ENCODE measurements around the gene MYO18B. TPM values are rescaled to one million over a fixed set of nuclear protein-coding genes. Genes with fewer than 3 reads are reported as not detected.
A peak's percentile ranks its signal among the peaks of the same experiment; 100 is the strongest.

Gene MYO18B
- polyA plus RNA-seq, 1 donor (not counting 4 experiments of a cell fraction or from before 2014, with no cell fraction given) = not detected

GRCh38 chr22:25853501-25854284 is 111.7 kb downstream of the MYO18B start:
- H3K9ac ChIP-seq (ENCODE audit: control insufficient read depth, extremely low read depth, insufficient read depth, low read length) = no peak overlapping the region
- dilution Hi-C loops (cut with MboI; ENCODE audit: extremely low pct_ligation_motif_present, low sequenced_read_pairs) = no loop called here
- no peak for FAIRE-seq

GRCh38 chr22:25869771-25870170 is 127.8 kb downstream of the MYO18B start:
- TF ChIP-seq CTCF (optimal IDR thresholded peaks at IDR 0.05 in 1 of 3, IDR thresholded peaks at IDR 0.05 in 1 of 3, conservative IDR thresholded peaks at IDR 0.05 in 1 of 3; ENCODE audit: extremely low read depth in 1 of 3, insufficient read depth in 2 of 3, low read length in 3 of 3) (no peak), EZH2 (IDR thresholded peaks at IDR 0.05; ENCODE audit: low read length) (no peak)
- dilution Hi-C loops (cut with MboI; ENCODE audit: extremely low pct_ligation_motif_present, low sequenced_read_pairs) = loop anchor here (5.0 kb wide), 1 partner anchor 42 kb away; no protein-coding TSS in a partner anchor
- no peaks in the 10 kb centered on the region for H3K36me3 ChIP-seq (ENCODE audit: control insufficient read depth in 2 of 2, extremely low read depth in 1 of 2, insufficient read depth in 2 of 2, low read length in 2 of 2)
- H2AFZ ChIP-seq (ENCODE audit: control insufficient read depth, low read length) = no peak overlapping the region
- H3K79me2 ChIP-seq (ENCODE audit: control insufficient read depth, insufficient read depth, low read length) = no peaks in the 10 kb centered on the region
- H3K4me3 ChIP-seq (ENCODE audit: control insufficient read depth in 2 of 3, extremely low read depth in 1 of 3, insufficient read depth in 2 of 3, low read depth in 1 of 3, low read length in 3 of 3) = no peak overlapping the region
- no peaks in the 10 kb centered on the region for H3K9me3 ChIP-seq (ENCODE audit: control insufficient read depth, low read depth, low read length)
- no peaks in the 10 kb centered on the region for H3K9me1 ChIP-seq (ENCODE audit: control insufficient read depth, extremely low read depth, insufficient read depth, low read length)
- no peaks in the 10 kb centered on the region for H3K27me3 ChIP-seq (ENCODE audit: control insufficient read depth, extremely low read depth, insufficient read depth, low read length)
- no peak overlapping the region for H3K9ac ChIP-seq (ENCODE audit: control insufficient read depth, extremely low read depth, insufficient read depth, low read length)
- no peak for FAIRE-seq
- H3K4me1 ChIP-seq (ENCODE audit: control insufficient read depth, extremely low read depth, insufficient read depth, low read length) = no peaks in the 10 kb centered on the region
- no peak overlapping the region for H3K27ac ChIP-seq (ENCODE audit: control insufficient read depth, insufficient read depth, low read length)
- DNase-seq (ENCODE audit: low read depth, low spot score) = no peak
- H4K20me1 ChIP-seq (ENCODE audit: control insufficient read depth, extremely low read depth, insufficient read depth, low read length) = no peaks in the 10 kb centered on the region
- no peak overlapping the region for H3K4me2 ChIP-seq (ENCODE audit: control insufficient read depth, extremely low read depth, insufficient read depth, low read depth, low read length)

More at GRCh38 chr22:25853501-25854284, 111.7 kb downstream of the MYO18B start:
- Histone ChIP-seq H3K79me2 (ENCODE audit: control insufficient read depth, insufficient read depth, low read length) (no peaks in the 10 kb centered on the region), H3K4me1 (ENCODE audit: control insufficient read depth, extremely low read depth, insufficient read depth, low read length) (no peaks in the 10 kb centered on the region), H3K9me1 (ENCODE audit: control insufficient read depth, extremely low read depth, insufficient read depth, low read length) (no peaks in the 10 kb centered on the region), H3K27me3 (ENCODE audit: control insufficient read depth, extremely low read depth, insufficient read depth, low read length) (no peaks in the 10 kb centered on the region), H3K4me3 (ENCODE audit: control insufficient read depth in 2 of 3, extremely low read depth in 1 of 3, insufficient read depth in 2 of 3, low read depth in 1 of 3, low read length in 3 of 3) (no peak overlapping the region), H4K20me1 (ENCODE audit: control insufficient read depth, extremely low read depth, insufficient read depth, low read length) (no peaks in the 10 kb centered on the region), H3K9me3 (ENCODE audit: control insufficient read depth, low read depth, low read length) (no peaks in the 10 kb centered on the region), H3K4me2 (ENCODE audit: control insufficient read depth, extremely low read depth, insufficient read depth, low read depth, low read length) (no peak overlapping the region), H3K27ac (ENCODE audit: control insufficient read depth, insufficient read depth, low read length) (no peak overlapping the region), H2AFZ (ENCODE audit: control insufficient read depth, low read length) (no peak overlapping the region), H3K36me3 (ENCODE audit: control insufficient read depth in 2 of 2, extremely low read depth in 1 of 2, insufficient read depth in 2 of 2, low read length in 2 of 2) (no peaks in the 10 kb centered on the region)
- TF ChIP-seq EZH2 (IDR thresholded peaks at IDR 0.05; ENCODE audit: low read length) = no peak
- peak in 2 of 3 experiments; percentile 11 to 27 for TF ChIP-seq CTCF (optimal IDR thresholded peaks at IDR 0.05 in 1 of 3, IDR thresholded peaks at IDR 0.05 in 1 of 3, conservative IDR thresholded peaks at IDR 0.05 in 1 of 3; ENCODE audit: extremely low read depth in 1 of 3, insufficient read depth in 2 of 3, low read length in 3 of 3)
- DNase-seq (ENCODE audit: low read depth, low spot score) = no peak

All from keratinocyte (primary cell).